Gastroesophageal sphincter (tissue), 4 donors: ENCODE data around the gene CGGBP1. TPM values are rescaled to one million over a fixed set of nuclear protein-coding genes. Genes with fewer than 3 reads are reported as not detected.

Experiments
- ATAC-seq: fragments of 150-250 bp; one replicate; pipeline ENCODE4 v1.9.1; 2016; ENCODE audit warnings: mild to moderate bottlenecking, moderate library complexity
- H3K27ac ChIP-seq, 4 donors: fragments of 200-600 bp; sonication (generic) in 3 of 4; 1 replicate in 3 of 4; 2 replicates in 1 of 4; pipeline ENCODE4 v1.5.1; 2016 to 2019
- H3K27me3 ChIP-seq: fragments of 200-600 bp; sonication (generic); one replicate; pipeline ENCODE4 v1.5.1; 2019
- H3K36me3 ChIP-seq, 2 donors: fragments of 200-600 bp; sonication (generic); one replicate each; pipeline ENCODE4 v1.5.1; 2019; ENCODE audit warnings: control low read depth in 1 of 2
- H3K4me1 ChIP-seq, 3 donors: fragments of 200-600 bp; sonication (generic); 1 replicate in 2 of 3; 2 replicates in 1 of 3; pipeline ENCODE4 v1.5.1; 2016 to 2019; ENCODE audit warnings: control low read depth in 2 of 3
- H3K4me3 ChIP-seq, 2 donors: fragments of 200-600 bp; sonication (generic); one replicate each; pipeline ENCODE4 v1.5.1; 2019; ENCODE audit warnings: mild to moderate bottlenecking in 1 of 2, moderate library complexity in 1 of 2
- H3K9me3 ChIP-seq, 3 donors: fragments of 200-600 bp; sonication (generic); one replicate each; pipeline ENCODE4 v1.5.1; 2017 to 2019; ENCODE audit warnings: control low read depth in 2 of 3
- EP300 ChIP-seq: sonication (generic); formaldehyde crosslinking; IDR thresholded peaks from one replicate; pipeline ENCODE4 v1.6.1; 2017; ENCODE audit warnings: antibody characterized with exemption, mild to moderate bottlenecking
- POLR2A ChIP-seq, 2 donors: fragments of 450-650 bp; IDR thresholded peaks; one replicate each; pipeline ENCODE4 v1.6.1; 2017; ENCODE audit warnings: antibody characterized with exemption in 2 of 2, mild to moderate bottlenecking in 2 of 2, moderate library complexity in 1 of 2
- POLR2AphosphoS5 ChIP-seq: sonication (generic); formaldehyde crosslinking; IDR thresholded peaks from one replicate; pipeline ENCODE4 v1.6.1; 2017; ENCODE audit warnings: antibody characterized with exemption
- WGBS, 2 donors: methylation state at CpG; one replicate each; pipeline ENCODE4 v1.1.5; 2018; ENCODE audit warnings: low coverage in 1 of 2; 5-methylcytosine and 5-hydroxymethylcytosine counted together
- total RNA-seq, 4 donors: library from RNA; depleted of rRNA; stranded (reverse); fragments of >200 nt; gene quantifications; one replicate each; pipeline ENCODE4 v1.1.0, GENCODE V29; 2016
- TF ChIP-seq, protein P1 (sequence below), 4 experiments: fragments of 200-600 bp in 2 of 4; fragments of 450-650 bp in 2 of 4; sonication (generic) in 1 of 4; IDR thresholded peaks; one replicate each; pipeline ENCODE4 v1.5.1; 2017 to 2019; ENCODE audit warnings: antibody characterized with exemption in 4 of 4, mild to moderate bottlenecking in 2 of 4, moderate library complexity in 2 of 4

Gene CGGBP1
- total RNA-seq, 4 donors from 2014 or later: 53.8 to 95.3 (median 67.8) TPM

DNA sequence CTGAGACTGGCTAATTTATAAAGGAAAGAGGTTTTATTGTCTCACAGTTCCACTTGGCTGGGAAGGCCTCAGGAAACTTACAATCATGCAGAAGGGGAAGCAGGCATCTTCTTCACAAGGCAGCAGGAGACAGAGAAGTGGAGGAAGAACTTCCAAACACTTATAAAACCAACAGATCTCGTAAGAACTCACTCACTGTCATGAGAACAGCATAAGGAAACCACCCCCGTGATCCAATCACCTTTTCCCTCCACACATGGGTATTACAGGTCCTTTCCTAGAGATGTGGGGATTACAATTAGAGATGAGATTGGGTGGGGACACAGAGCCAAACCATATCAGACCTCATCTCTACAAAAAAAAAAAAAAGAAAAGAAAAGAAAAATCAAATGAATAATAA lies 25.7 kb downstream of the CGGBP1 start:
- no peaks in the 10 kb centered on the region for H3K36me3 ChIP-seq
- no peaks in the 10 kb centered on the region for H3K27me3 ChIP-seq
- no peak for ATAC-seq
- no peak overlapping the region for H3K4me3 ChIP-seq
- H3K4me1 ChIP-seq: peaks cover 0 to 24% (median 2%) of the 10 kb centered on the region in 3 donors
- H3K27ac ChIP-seq: no peak overlapping the region
- WGBS, 2 donors: 69 to 100% methylated on average over 2 of the region's 2 CpGs
- H3K9me3 ChIP-seq: no peaks in the 10 kb centered on the region
- TF ChIP-seq EP300: no peak
- no peak for TF ChIP-seq POLR2AphosphoS5
- no peak for TF ChIP-seq POLR2A (IDR thresholded peaks at IDR 0.05)
- TF ChIP-seq, protein P1, sequence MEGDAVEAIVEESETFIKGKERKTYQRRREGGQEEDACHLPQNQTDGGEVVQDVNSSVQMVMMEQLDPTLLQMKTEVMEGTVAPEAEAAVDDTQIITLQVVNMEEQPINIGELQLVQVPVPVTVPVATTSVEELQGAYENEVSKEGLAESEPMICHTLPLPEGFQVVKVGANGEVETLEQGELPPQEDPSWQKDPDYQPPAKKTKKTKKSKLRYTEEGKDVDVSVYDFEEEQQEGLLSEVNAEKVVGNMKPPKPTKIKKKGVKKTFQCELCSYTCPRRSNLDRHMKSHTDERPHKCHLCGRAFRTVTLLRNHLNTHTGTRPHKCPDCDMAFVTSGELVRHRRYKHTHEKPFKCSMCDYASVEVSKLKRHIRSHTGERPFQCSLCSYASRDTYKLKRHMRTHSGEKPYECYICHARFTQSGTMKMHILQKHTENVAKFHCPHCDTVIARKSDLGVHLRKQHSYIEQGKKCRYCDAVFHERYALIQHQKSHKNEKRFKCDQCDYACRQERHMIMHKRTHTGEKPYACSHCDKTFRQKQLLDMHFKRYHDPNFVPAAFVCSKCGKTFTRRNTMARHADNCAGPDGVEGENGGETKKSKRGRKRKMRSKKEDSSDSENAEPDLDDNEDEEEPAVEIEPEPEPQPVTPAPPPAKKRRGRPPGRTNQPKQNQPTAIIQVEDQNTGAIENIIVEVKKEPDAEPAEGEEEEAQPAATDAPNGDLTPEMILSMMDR (IDR thresholded peaks at IDR 0.05): no peak

DNA sequence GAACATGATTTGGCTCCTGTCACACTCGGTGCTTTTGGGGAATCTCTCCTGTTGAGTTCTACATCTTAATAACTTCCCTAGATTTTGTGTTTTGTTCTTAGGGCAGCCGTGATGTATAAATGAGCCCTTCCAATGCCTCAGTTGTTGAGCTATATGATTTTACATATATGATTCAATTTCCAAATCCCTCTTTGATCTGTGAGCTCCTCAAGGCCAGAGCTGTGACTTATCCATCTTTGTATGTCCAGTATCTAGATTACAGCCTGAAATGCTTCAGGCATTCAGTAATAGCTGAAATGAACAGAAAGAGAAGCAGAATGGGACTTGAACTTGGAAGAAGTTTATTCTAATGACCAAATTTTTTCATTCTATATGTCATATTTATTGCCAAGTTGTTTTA lies 26.6 kb downstream of the CGGBP1 start:
- WGBS, 2 donors: 25 to 30% methylated on average over 2 of the region's 2 CpGs
- Histone ChIP-seq H3K27me3 (no peaks in the 10 kb centered on the region), H3K4me3 (peak overlapping the region; percentile 39 to 54), H3K36me3 (no peaks in the 10 kb centered on the region), H3K27ac (peak overlapping the region; percentile 57 to 74 (median 68)), H3K4me1 (peaks cover 0 to 24% (median 2%) of the 10 kb centered on the region in 3 donors), H3K9me3 (no peaks in the 10 kb centered on the region)
- ATAC-seq: no peak
- TF ChIP-seq POLR2AphosphoS5 (no peak), POLR2A (IDR thresholded peaks at IDR 0.05) (no peak), EP300 (no peak)
- TF ChIP-seq, protein P1 (IDR thresholded peaks at IDR 0.05): no peak

DNA sequence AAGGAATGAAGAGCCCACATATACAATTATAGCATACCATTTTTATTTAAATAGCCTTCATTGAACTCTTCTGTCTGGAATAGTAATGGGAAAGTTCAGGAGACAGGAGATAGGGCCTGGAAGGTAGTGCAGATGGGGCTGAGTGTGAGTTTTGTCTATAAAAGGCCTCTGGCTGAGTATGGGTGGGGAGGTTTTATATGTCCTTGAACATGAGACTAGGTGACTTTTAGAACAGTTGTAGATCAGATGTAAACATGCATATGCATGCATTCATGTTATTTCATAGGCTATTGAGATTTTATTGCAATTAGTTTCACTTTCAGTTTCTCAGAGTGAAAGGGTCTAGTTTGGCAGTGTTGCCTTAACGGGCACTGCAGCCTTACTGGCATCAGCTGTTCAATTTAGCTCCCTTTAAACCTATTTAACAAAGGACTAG lies 27.1 kb downstream of the CGGBP1 start:
- ATAC-seq: peak; percentile 43
- H3K9me3 ChIP-seq: peaks cover 0 to 5% (median 0%) of the 10 kb centered on the region in 3 donors
- peak overlapping the region; percentile 39 to 54 for H3K4me3 ChIP-seq
- peak overlapping the region; percentile 57 to 74 (median 68) for H3K27ac ChIP-seq
- H3K4me1 ChIP-seq: peaks cover 0 to 24% (median 2%) of the 10 kb centered on the region in 3 donors
- WGBS, 2 donors: 0% methylated on average over 1 of the region's 1 CpG
- no peaks in the 10 kb centered on the region for H3K36me3 ChIP-seq
- no peaks in the 10 kb centered on the region for H3K27me3 ChIP-seq
- TF ChIP-seq POLR2AphosphoS5 (no peak), POLR2A (IDR thresholded peaks at IDR 0.05) (no peak), EP300 (no peak)
- TF ChIP-seq, protein P1 (IDR thresholded peaks at IDR 0.05): no peak

DNA sequence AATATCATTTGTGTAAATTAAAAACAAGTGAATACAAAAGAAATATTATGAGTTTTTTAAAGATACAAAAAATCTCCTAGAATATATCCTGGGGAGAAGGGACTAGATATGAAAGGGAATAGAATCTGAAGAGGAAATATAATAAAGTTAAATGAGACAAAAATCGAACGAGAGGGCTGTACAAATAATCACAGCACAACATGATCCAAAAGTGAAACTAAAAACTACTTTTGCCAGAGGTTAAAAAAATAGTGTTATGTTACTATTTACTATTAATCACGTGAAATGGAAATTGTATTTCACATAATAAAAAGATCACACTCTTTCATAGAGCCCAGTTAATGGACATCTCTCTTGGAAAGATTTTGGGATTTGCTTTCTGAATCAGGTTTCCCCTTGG lies 28.6 kb downstream of the CGGBP1 start:
- ATAC-seq: no peak
- WGBS, 2 donors: 36 to 47% methylated on average over 3 of the region's 3 CpGs
- TF ChIP-seq EP300 (no peak), POLR2AphosphoS5 (no peak), POLR2A (IDR thresholded peaks at IDR 0.05) (no peak)

DNA sequence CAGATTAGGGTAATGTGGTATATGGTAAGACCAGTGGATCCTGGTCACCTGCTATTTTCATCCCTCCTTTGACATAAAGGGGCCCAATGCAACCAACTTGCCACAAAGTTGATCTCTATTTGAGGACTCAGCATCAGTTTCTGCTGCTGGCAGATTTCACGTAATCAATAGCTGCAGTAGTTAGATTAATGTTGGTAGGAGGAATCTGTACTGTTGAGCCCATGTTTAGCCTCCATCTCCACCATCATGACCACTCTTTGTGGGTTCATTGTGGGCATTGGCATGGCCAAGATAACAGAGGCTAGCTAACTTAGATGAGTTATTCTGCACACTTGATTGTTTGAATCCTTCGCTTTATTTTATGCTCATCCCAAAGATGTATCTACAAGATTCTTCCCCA lies 29.9 kb downstream of the CGGBP1 start:
- Histone ChIP-seq H3K27me3 (no peaks in the 10 kb centered on the region), H3K9me3 (peaks cover 0 to 15% (median 0%) of the 10 kb centered on the region in 3 donors), H3K4me1 (peaks cover 0 to 18% (median 2%) of the 10 kb centered on the region in 3 donors), H3K4me3 (no peak overlapping the region), H3K27ac (no peak overlapping the region), H3K36me3 (no peaks in the 10 kb centered on the region)
- TF ChIP-seq, protein P1 (IDR thresholded peaks at IDR 0.05): no peak
- no peak for TF ChIP-seq POLR2AphosphoS5
- no peak for TF ChIP-seq EP300
- no peak for TF ChIP-seq POLR2A (IDR thresholded peaks at IDR 0.05)
- 100% methylated on average over 2 of the region's 2 CpGs; no CpG with 5 or more reads in 1 of the 2 donors for WGBS, 2 donors
- no peak for ATAC-seq

More for the DNA sequence above, 28.6 kb downstream of the CGGBP1 start:
- no peak overlapping the region for H3K27ac ChIP-seq
- H3K36me3 ChIP-seq: no peaks in the 10 kb centered on the region
- H3K4me1 ChIP-seq: peaks cover 0 to 24% (median 2%) of the 10 kb centered on the region in 3 donors
- H3K27me3 ChIP-seq: no peaks in the 10 kb centered on the region
- peaks cover 0 to 15% (median 0%) of the 10 kb centered on the region in 3 donors for H3K9me3 ChIP-seq
- H3K4me3 ChIP-seq: no peak overlapping the region
